Right atrium auricular region (tissue), 2 donors: Measurements from ENCODE around the gene CHMP4A. TPM values are rescaled to one million over a fixed set of nuclear protein-coding genes. Genes with fewer than 3 reads are reported as not detected.

Source experiments
- DNase-seq: peaks from one replicate; pipeline ENCODE4 v3.0.0-alpha.2; 2019; ENCODE audit warnings: low spot score
- H3K27ac ChIP-seq, 2 donors: fragments of 200-600 bp; sonication (generic); 1 replicate in 1 of 2; 2 replicates in 1 of 2; pipeline ENCODE4 v1.5.1; 2016 to 2019
- H3K27me3 ChIP-seq, 2 donors: fragments of 200-600 bp; sonication (generic); one replicate each; pipeline versions ENCODE4 v1.5.1 to v1.6.0; 2017 to 2019
- H3K36me3 ChIP-seq: fragments of 200-600 bp; sonication (generic); one replicate; pipeline ENCODE4 v1.5.1; 2016
- H3K4me1 ChIP-seq, 2 donors: fragments of 200-600 bp; sonication (generic); one replicate each; pipeline versions ENCODE4 v1.5.1 to v1.6.0; 2017 to 2019
- H3K4me3 ChIP-seq, 2 donors: fragments of 200-600 bp; sonication (generic); 1 replicate in 1 of 2; 2 replicates in 1 of 2; pipeline ENCODE4 v1.5.1; 2017 to 2019; ENCODE audit warnings: mild to moderate bottlenecking in 1 of 2, moderate library complexity in 1 of 2
- H3K9me3 ChIP-seq, 2 donors: fragments of 200-600 bp; sonication (generic); one replicate each; pipeline ENCODE4 v1.5.1; 2019
- total RNA-seq, 2 donors: library from RNA; depleted of rRNA; stranded (reverse); fragments of >200 nt; gene quantifications; one replicate each; pipeline ENCODE4 v1.1.0, GENCODE V29; 2016
- TF ChIP-seq, protein P1 (sequence below), 2 donors: fragments of 200-600 bp; sonication (generic); IDR thresholded peaks; one replicate each; pipeline ENCODE4 v1.5.1; 2019; ENCODE audit warnings: antibody characterized with exemption in 2 of 2

CHMP4A gene
- total RNA-seq, 2 donors from 2014 or later, result 31.6 to 63.0 TPM

DNA sequence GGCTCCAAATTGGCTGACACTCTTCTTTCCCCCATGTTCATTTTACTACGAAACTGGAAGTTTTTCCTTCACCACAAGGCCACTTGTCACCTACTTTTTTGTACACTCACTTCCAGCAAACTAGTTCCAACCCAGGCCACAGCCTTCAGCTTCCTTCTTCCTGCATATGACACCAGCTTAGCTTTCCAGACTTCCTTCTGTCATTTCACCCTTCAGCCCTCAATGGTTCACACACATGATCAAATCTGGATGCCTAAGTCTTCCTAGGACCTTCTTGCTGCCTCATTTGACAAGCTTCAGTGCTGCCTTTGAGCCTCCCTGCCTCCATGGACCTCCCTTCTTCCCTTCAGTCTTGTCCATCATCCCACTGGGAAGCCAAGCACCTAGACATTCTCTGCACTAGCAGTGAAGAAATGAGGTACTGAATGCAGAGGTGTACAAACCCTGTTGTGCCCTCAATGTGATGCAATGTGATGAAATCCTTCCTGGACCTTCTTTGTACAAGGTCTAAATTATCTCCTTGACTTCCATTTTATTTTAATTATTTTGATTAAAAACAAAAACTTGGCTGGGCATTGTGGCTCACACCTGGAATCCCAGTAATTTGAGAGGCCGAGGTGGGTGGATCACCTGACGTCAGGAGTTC is 45.7 kb downstream of the CHMP4A start:
- TF ChIP-seq, protein P1, sequence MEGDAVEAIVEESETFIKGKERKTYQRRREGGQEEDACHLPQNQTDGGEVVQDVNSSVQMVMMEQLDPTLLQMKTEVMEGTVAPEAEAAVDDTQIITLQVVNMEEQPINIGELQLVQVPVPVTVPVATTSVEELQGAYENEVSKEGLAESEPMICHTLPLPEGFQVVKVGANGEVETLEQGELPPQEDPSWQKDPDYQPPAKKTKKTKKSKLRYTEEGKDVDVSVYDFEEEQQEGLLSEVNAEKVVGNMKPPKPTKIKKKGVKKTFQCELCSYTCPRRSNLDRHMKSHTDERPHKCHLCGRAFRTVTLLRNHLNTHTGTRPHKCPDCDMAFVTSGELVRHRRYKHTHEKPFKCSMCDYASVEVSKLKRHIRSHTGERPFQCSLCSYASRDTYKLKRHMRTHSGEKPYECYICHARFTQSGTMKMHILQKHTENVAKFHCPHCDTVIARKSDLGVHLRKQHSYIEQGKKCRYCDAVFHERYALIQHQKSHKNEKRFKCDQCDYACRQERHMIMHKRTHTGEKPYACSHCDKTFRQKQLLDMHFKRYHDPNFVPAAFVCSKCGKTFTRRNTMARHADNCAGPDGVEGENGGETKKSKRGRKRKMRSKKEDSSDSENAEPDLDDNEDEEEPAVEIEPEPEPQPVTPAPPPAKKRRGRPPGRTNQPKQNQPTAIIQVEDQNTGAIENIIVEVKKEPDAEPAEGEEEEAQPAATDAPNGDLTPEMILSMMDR (IDR thresholded peaks at IDR 0.05), result no peak
- Histone ChIP-seq H3K9me3 (no peaks in the 10 kb centered on the region), H3K4me1 (peaks cover 0 to 24% of the 10 kb centered on the region in 2 donors), H3K4me3 (no peak overlapping the region), H3K27me3 (no peaks in the 10 kb centered on the region), H3K36me3 (peaks cover 58% of the 10 kb centered on the region), H3K27ac (no peak overlapping the region)
- DNase-seq, result no peak

DNA sequence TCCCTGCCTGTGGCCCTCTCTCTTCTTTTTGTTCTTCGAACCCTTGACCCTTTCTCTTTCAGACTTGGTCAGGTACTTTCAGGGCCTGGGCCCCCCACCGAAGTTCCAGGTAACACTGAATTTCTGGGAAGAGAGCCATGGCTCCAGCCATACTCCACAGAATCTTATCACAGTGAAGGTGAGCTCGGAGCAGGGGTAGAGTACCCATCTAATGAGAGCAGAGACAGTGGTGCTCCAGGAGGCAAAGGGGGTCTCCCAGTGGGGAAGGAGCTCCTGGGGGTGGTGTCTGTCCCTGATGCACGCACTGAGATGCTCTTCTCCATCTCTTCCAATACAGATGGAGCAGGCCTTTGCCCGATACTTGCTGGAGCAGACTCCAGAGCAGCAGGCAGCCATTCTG is 47.5 kb downstream of the CHMP4A start:
- DNase-seq, result no peak
- TF ChIP-seq, protein P1 (IDR thresholded peaks at IDR 0.05), result no peak
- Histone ChIP-seq H3K27me3 (no peaks in the 10 kb centered on the region), H3K4me3 (no peak overlapping the region), H3K36me3 (peaks cover 58% of the 10 kb centered on the region), H3K9me3 (no peaks in the 10 kb centered on the region), H3K4me1 (peaks cover 0 to 25% of the 10 kb centered on the region in 2 donors), H3K27ac (no peak overlapping the region)

DNA sequence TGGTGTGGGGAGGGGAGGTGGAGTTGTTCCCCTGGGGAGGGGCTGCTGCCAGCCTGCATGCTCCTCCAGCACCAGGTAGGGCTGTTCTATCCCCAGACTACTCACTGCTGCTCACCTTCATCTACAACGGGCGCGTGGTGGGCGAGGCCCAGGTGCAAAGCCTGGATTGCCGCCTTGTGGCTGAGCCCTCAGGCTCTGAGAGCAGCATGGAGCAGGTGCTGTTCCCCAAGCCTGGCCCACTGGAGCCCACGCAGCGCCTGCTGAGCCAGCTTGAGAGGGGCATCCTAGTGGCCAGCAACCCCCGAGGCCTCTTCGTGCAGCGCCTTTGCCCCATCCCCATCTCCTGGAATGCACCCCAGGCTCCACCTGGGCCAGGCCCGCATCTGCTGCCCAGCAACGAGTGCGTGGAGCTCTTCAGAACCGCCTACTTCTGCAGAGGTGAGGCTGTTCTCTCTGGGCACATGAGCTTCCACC is 48.7 kb downstream of the CHMP4A start:
- TF ChIP-seq, protein P1 (IDR thresholded peaks at IDR 0.05), result no peak
- Histone ChIP-seq H3K27ac (no peak overlapping the region), H3K27me3 (no peaks in the 10 kb centered on the region), H3K4me1 (peaks cover 0 to 30% of the 10 kb centered on the region in 2 donors), H3K9me3 (no peaks in the 10 kb centered on the region), H3K36me3 (peaks cover 70% of the 10 kb centered on the region), H3K4me3 (no peak overlapping the region)
- no peak for DNase-seq

DNA sequence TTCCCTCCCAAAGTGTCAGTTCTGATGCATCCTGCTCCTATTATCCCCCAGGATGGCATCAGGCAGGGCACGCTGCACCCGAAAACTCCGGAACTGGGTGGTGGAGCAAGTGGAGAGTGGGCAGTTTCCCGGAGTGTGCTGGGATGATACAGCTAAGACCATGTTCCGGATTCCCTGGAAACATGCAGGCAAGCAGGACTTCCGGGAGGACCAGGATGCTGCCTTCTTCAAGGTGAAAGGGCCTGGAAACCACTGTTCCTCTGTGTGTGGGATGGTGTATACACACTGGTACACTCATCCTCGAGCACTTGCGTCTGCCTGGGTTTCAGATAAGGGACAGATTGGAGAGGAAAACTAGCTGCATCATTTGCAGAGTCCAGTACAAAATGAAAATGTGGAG is 51.2 kb downstream of the CHMP4A start:
- no peak for DNase-seq
- Histone ChIP-seq H3K36me3 (peaks cover 71% of the 10 kb centered on the region), H3K4me1 (peaks cover 0 to 30% of the 10 kb centered on the region in 2 donors), H3K27me3 (no peaks in the 10 kb centered on the region), H3K4me3 (peak overlapping the region; percentile 62 to 68), H3K9me3 (no peaks in the 10 kb centered on the region), H3K27ac (peak overlapping the region; percentile 96)
- TF ChIP-seq, protein P1 (IDR thresholded peaks at IDR 0.05), result no peak

DNA sequence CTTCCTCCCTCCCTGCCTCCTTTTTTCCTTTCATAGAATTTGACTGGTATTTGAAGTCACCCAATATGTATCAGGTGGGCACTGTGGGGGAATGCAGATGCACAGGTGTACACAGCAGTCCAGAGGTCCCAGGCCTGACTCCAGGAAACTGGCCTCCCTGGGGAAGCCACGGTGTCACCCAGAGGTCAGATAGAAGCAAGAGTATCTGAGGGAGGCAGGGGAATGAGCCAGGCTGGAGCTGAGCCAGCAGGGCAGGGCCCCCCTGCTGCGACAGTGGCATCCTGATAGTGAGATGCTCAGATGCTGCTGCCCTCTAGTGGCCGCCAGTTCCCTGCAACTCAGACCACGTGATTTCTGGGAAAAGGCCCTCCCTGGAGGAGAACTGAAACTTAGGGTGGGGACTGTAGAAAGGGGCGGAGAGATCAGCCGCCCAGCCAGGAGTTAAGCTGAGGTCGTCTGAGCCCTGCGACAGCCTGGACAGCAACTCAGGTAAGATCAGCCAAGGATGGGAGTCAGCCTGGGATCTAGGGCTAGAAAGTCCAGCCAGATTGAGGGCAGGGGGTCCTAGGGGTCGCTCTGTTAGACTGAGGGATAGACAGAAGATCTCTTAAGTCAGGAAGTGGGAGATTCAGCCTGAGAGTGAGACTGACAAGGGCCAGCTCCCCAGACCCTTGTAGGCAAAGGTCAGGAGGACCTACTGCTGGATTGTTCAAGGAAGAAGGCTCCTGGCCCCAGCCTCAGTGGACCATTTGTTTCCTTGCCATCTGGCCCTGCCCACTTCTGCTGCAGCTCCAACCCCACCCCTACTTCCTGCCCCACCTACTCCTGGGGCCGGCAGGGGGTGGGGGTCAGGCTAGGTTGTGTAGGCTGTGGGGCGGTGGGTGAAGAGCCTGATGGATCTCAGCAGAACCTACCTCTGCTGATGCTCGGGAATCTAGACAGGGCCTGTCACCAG is 52.2 kb downstream of the CHMP4A start, which contains the start of gene IRF9:
TSS of gene IRF9 (plus strand) at position 416 of the 955 bp plus-strand sequence. CDS start 880 bp downstream, outside the sequence.
- TF ChIP-seq, protein P1 (IDR thresholded peaks at IDR 0.05), result peak; percentile 90 to 93
- peaks cover 71% of the 10 kb centered on the region for H3K36me3 ChIP-seq
- peak; percentile 99 for DNase-seq
- no peaks in the 10 kb centered on the region for H3K27me3 ChIP-seq
- peaks cover 0 to 30% of the 10 kb centered on the region in 2 donors for H3K4me1 ChIP-seq
- peak within 1 kb of the TSS; percentile 62 to 68 for H3K4me3 ChIP-seq
- peak within 1 kb of the TSS; percentile 96 for H3K27ac ChIP-seq
- no peaks in the 10 kb centered on the region for H3K9me3 ChIP-seq
